IPS-20b (cell line): Measurements from ENCODE around the gene CYFIP1.

Source experiments
- H3K27ac ChIP-seq: one replicate; pipeline ENCODE4 v1.5.1; 2013; ENCODE audit warnings: low read length
- H3K27me3 ChIP-seq: 2 replicates; pipeline ENCODE4 v1.6.1; 2013; ENCODE audit warnings: mild to moderate bottlenecking, low read length, inconsistent platforms; ENCODE audit not compliant: insufficient read depth
- H3K36me3 ChIP-seq: 2 replicates; pipeline ENCODE4 v1.6.1; 2013; ENCODE audit warnings: low read depth, mild to moderate bottlenecking, inconsistent platforms, low read length, moderate library complexity; ENCODE audit not compliant: insufficient read depth
- H3K4me1 ChIP-seq: 2 replicates; pipeline ENCODE4 v1.6.1; 2013; ENCODE audit warnings: mild to moderate bottlenecking, control low read depth, inconsistent platforms, low read length, moderate library complexity; ENCODE audit not compliant: insufficient read depth
- H3K4me3 ChIP-seq: 2 replicates; pipeline ENCODE4 v1.5.1; 2013; ENCODE audit warnings: mild to moderate bottlenecking, low read length, inconsistent platforms
- H3K9ac ChIP-seq: 2 replicates; pipeline ENCODE4 v1.6.1; 2013; ENCODE audit warnings: low read depth, mild to moderate bottlenecking, inconsistent platforms, low read length, moderate library complexity
- H3K9me3 ChIP-seq: 2 replicates; pipeline ENCODE4 v1.6.1; 2013; ENCODE audit warnings: mild to moderate bottlenecking, low read depth, low read length, inconsistent platforms; ENCODE audit not compliant: insufficient read depth

The CYFIP1 gene

DNA sequence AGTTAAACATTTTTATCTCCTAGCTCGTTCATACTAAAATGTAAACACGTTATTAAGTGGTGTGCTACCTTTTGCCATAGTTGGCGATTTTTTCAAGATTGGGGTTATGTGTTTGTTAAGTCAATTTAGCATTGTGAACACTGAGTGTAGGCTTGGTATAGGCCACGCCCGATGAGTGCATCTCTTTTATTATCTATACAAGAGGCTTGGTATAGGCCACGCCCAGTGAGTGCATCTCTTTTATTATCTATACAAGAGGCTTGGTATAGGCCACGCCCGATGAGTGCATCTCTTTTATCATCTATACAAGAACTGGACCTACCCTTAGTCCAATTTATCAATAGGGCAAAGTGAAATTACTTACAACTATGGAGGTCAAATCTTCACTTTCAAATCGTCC is 71.3 kb downstream of the CYFIP1 start:
- peaks cover 54% of the 10 kb centered on the region for H3K36me3 ChIP-seq
- no peak overlapping the region for H3K9ac ChIP-seq
- no peaks in the 10 kb centered on the region for H3K27me3 ChIP-seq
- H3K27ac ChIP-seq = no peak overlapping the region
- no peak overlapping the region for H3K4me3 ChIP-seq
- H3K4me1 ChIP-seq = no peaks in the 10 kb centered on the region
- no peaks in the 10 kb centered on the region for H3K9me3 ChIP-seq

DNA sequence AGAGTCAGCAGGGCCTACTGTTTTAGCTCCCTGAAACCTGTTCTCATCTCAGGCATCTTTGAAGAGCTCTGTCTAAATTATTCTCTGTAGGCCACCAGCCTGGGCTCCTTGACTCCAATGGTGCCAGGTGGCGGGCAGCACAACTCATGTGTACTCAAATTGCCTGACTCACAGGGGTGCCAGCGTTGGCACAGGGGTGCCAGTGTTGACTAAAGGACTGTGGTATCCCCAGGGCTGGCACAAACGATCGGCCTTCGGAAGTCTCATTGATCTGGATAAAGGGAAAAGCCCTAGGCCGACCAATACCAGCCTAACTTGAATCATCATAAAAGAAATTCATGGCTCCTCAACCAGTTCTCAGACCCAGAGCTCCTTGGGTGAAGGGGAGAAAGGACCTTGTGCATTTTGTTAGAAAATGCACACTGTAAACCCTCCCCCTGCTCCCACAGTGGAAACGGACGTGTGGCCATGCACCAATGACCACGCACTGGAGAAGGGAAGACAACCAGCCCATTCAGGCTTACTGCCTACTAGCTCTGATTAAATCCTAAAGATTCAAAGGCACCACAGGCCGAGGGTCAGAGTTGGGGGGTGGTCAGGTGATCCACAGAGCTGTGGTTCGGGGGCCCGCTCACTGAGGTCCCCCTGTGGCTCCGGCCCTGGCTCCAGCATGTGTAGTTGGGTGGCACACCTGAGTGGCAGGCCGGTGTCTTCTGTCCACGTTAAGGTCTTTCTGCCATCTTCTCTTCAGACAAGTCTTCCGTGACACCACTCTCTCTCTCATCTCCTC is 72.8 kb downstream of the CYFIP1 start:
- Histone ChIP-seq H3K27me3 (no peaks in the 10 kb centered on the region), H3K9ac (no peak overlapping the region), H3K9me3 (no peaks in the 10 kb centered on the region), H3K4me1 (no peaks in the 10 kb centered on the region), H3K36me3 (peaks cover 60% of the 10 kb centered on the region), H3K27ac (no peak overlapping the region), H3K4me3 (no peak overlapping the region)

DNA sequence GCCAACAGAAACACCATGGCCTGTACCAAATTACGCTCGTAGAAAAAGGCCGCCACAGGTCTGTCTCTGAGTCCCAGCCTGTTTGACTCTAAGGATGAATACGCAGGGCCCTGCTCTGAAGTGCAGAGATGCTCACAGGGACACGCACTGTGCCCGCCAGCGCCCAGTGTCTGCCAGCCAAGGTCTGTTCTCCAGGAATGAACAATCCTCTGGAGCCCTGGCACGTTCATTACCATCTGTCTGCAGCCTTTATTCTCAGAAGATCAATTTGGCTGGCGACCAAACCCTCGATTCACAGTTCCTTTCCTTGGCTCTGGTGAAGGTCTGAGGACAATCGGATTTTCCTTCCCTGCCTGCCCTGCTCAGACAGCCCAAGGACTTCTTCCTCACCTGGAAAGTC is 75.4 kb downstream of the CYFIP1 start:
- Histone ChIP-seq H3K4me3 (no peak overlapping the region), H3K36me3 (peaks cover 41% of the 10 kb centered on the region), H3K4me1 (no peaks in the 10 kb centered on the region), H3K9ac (no peak overlapping the region), H3K27me3 (no peaks in the 10 kb centered on the region), H3K27ac (no peak overlapping the region), H3K9me3 (no peaks in the 10 kb centered on the region)

DNA sequence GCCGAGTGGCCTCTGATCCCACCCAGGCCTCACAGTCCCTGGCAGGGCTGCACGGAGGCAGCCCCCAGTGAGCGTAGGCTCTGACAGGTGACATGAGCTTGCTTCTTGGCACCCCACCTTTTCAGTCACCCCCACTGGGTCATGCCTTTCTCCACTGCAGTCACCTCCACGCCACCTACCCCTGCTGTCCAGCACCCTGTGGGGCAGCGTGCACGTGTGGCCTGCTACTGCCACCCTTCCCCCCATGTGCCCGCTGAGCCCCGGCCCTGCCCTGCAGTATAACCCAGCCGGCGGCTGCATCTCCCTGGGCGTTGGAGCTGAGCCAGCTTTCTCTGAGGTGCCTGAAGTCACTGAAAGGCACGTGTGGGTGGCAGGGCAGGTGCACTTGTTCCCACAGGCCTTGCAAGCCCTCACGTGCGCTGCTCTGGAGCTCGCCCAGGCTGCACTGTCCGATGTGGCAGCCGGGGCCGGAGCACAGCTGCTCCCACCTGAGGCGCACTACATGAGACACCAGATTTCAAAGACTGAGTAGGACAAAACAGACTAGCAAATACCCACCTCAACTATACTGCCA is 76.1 kb downstream of the CYFIP1 start:
- Histone ChIP-seq H3K27me3 (no peaks in the 10 kb centered on the region), H3K9me3 (no peaks in the 10 kb centered on the region), H3K36me3 (peaks cover 34% of the 10 kb centered on the region), H3K4me1 (no peaks in the 10 kb centered on the region), H3K4me3 (no peak overlapping the region), H3K27ac (no peak overlapping the region), H3K9ac (no peak overlapping the region)

DNA sequence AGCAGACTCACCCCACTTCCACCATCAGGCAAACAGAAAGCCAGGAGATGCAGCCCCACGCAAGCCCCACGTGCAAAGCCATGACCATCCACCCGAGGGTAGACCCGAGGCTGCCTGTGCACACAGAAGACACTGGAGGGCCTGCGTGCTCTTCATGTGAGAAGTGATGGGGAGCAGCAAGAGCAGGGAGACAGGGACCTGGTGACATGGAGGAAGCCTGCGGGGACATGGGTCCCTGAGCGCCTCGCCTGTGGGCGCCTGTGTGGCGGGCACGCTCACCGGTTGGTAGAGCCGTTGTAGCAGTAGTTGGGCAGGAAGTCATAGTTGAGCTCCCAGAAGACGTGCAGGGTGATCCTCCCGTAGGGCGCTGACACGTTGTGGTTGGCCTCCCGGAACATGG is 76.7 kb downstream of the CYFIP1 start:
- Histone ChIP-seq H3K4me1 (no peaks in the 10 kb centered on the region), H3K4me3 (no peak overlapping the region), H3K36me3 (peaks cover 29% of the 10 kb centered on the region; the same call in 1 of the 2 replicates), H3K27ac (no peak overlapping the region), H3K9ac (no peak overlapping the region), H3K9me3 (no peaks in the 10 kb centered on the region), H3K27me3 (no peaks in the 10 kb centered on the region)

DNA sequence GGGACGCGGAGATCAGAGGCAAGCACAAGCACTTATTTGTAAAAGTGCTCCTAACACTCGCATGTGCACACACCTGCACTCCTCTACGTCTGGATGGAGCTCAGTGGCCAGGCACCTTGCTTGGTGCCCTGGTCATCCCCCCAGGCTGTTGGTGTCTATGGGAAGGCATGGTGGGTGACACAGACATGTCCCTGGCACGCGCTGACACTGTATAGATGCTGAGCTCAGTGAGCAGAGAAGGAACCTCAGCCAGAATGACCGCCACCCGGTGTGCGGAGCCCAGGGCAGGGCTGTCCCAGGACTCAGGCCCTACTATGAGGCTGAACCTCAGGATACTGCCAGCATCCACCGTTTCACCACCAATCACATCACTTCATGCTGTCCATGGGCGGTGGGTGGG is 77.2 kb downstream of the CYFIP1 start:
- no peak overlapping the region for H3K27ac ChIP-seq
- no peak overlapping the region for H3K4me3 ChIP-seq
- H3K9me3 ChIP-seq = no peaks in the 10 kb centered on the region
- peaks cover 27% of the 10 kb centered on the region; the same call in 1 of the 2 replicates for H3K36me3 ChIP-seq
- H3K9ac ChIP-seq = no peak overlapping the region
- no peaks in the 10 kb centered on the region for H3K4me1 ChIP-seq
- H3K27me3 ChIP-seq = no peaks in the 10 kb centered on the region

DNA sequence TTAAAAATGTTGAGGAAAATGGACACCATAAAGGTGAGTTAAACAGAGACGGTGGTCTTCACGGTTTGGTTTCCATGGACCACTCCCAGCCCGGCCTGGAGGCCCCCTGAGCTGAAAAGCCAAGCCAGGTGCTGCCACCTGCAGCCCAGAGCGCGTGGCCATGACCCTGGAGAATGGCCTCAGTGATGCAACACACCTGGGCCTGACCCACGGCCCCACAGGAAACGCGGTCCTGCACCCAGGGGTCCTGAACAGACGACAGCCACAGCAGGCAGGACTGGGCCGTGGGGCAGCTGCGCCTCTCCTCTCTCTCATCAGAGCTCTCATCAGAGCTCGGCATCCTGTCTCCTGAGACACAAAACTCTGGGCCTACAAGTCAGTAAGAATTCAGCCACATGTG is 77.6 kb downstream of the CYFIP1 start:
- no peaks in the 10 kb centered on the region for H3K9me3 ChIP-seq
- peaks cover 26% of the 10 kb centered on the region; the same call in 1 of the 2 replicates for H3K36me3 ChIP-seq
- no peak overlapping the region for H3K9ac ChIP-seq
- H3K27me3 ChIP-seq = no peaks in the 10 kb centered on the region
- no peak overlapping the region for H3K4me3 ChIP-seq
- H3K4me1 ChIP-seq = no peaks in the 10 kb centered on the region
- H3K27ac ChIP-seq = no peak overlapping the region

DNA sequence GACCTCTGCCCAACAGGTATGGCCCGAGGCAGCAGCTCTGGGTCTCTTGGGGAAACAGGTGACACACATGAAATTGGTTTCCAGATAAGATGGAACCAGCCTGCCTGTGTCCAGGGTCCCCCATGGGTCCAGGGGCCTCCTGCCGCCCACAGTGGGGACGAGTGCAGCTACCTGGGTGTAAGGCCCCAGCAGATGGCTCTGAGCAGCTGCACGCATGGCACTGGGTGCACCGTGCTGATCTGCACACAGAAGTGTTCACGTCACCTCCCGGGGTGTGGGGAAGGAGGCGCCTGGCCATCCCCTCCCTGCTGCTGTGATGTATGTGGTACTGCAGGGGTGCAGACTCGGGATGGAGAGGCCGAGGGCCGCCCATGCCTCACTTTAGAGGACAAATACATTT is 78.1 kb downstream of the CYFIP1 start:
- no peaks in the 10 kb centered on the region for H3K27me3 ChIP-seq
- H3K36me3 ChIP-seq = peaks cover 21% of the 10 kb centered on the region; the same call in 1 of the 2 replicates
- H3K27ac ChIP-seq = no peak overlapping the region
- no peak overlapping the region for H3K4me3 ChIP-seq
- H3K9ac ChIP-seq = no peak overlapping the region
- no peaks in the 10 kb centered on the region for H3K4me1 ChIP-seq
- no peaks in the 10 kb centered on the region for H3K9me3 ChIP-seq

DNA sequence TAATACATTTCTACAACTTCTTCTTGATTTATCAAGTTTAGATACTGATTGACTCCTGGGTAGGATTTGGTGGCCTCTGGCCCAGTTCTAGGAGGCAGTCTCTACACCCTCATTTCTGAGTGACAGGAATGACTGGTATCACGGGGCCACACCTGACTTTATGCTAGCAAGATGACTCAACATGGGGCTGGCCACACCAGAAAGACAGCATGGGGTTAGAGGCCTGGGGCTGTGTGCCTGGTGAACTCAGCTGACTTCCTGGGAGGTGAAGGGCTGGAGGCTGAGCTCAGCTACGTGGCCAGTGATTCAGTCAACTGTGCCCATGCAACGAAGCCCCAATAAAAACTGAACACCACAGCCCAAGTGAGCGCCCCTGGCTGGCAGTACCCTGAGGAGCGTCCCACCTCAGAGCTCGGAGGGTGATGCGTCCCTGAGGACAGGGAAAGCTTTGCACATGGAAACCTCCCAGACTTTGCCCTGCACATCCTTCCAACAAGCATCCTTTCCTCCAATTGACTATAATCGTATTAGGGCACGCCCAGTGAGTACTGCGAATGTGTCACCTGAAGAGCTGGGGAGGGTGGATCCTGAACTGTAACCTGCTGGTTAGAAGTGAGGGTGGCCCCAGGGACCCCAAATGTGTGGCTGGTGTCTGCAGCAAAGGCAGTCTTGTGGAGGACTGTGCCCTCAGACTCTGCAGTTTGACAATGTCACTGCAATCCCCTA is 84.5 kb downstream of the CYFIP1 start:
- Histone ChIP-seq H3K27me3 (no peaks in the 10 kb centered on the region), H3K27ac (no peak overlapping the region), H3K9me3 (no peaks in the 10 kb centered on the region), H3K9ac (no peak overlapping the region), H3K4me1 (no peaks in the 10 kb centered on the region), H3K4me3 (no peak overlapping the region), H3K36me3 (peaks cover 32% of the 10 kb centered on the region)

DNA sequence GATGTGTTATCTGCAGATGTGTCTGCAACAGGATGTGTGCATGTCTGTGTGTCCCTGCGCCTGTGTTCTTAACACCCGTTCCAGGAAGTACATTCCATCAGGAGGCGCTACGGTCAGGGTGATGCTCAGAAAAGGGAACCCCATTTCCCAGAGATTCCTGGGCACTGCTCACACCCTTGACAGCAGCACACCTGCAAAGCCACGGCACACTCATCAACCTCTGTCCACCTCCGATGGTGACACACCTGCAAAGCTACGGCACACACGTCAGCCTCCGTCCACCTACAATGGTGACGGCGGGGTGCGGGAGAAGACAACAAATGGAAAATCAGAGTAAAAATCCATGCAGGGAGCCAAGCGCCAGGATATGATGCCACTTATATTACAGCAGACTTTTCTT is 86.3 kb downstream of the CYFIP1 start:
- Histone ChIP-seq H3K9me3 (no peaks in the 10 kb centered on the region), H3K27ac (no peak overlapping the region), H3K27me3 (no peaks in the 10 kb centered on the region), H3K9ac (no peak overlapping the region), H3K4me1 (no peaks in the 10 kb centered on the region), H3K36me3 (peaks cover 29% of the 10 kb centered on the region), H3K4me3 (no peak overlapping the region)

DNA sequence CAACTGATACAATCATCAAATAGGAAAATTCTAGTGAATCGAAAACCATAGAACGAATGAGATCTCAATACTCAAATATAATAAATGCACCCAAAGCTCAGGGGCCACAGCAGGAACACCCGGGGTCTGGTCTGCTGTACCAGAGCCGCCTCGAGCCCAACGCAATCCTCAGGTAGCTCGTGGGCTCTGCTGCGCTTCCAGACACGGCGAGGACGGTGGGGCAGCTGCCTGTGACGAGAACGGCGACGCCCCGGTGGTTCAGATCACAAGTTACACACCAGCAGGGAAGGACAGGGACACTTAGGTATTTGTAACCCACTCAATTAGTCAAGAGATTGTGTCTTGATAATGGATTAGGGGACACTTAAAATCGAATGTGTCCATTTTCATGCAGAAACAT is 87.1 kb downstream of the CYFIP1 start:
- H3K27me3 ChIP-seq = no peaks in the 10 kb centered on the region
- H3K9me3 ChIP-seq = no peaks in the 10 kb centered on the region
- H3K4me3 ChIP-seq = no peak overlapping the region
- H3K36me3 ChIP-seq = peaks cover 29% of the 10 kb centered on the region
- H3K9ac ChIP-seq = no peak overlapping the region
- H3K27ac ChIP-seq = no peak overlapping the region
- no peaks in the 10 kb centered on the region for H3K4me1 ChIP-seq

DNA sequence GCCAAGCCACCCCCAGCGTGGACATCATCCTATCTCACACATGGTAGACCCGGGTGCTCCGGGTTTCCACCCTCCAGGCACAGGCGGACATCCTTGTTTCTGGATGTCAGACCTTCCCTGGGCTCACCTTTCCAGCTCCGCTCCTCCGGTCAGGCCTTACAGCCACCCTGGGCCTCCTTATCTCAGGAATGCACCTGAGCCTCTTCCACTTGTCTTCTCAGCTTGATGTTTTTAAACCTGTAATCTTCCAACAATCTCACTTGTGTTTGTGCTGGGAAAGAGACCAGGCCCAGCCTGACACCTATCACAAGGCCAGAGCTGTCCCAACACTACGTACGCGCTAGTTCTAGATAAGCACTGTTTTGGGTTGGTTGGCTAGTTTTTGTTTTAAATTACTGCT is 87.8 kb downstream of the CYFIP1 start:
- peaks cover 25% of the 10 kb centered on the region for H3K36me3 ChIP-seq
- H3K9ac ChIP-seq = no peak overlapping the region
- H3K27me3 ChIP-seq = no peaks in the 10 kb centered on the region
- H3K4me3 ChIP-seq = no peak overlapping the region
- no peaks in the 10 kb centered on the region for H3K4me1 ChIP-seq
- H3K9me3 ChIP-seq = no peaks in the 10 kb centered on the region
- H3K27ac ChIP-seq = no peak overlapping the region
